NOMO-1 treated with DMSO at 0.1 percent for 48 hours (cell line): ENCODE data around the gene FEV.

ENCODE experiments used
- DNase-seq: peaks from one replicate; lab custom pipeline; 2025; ENCODE audit not compliant: unreplicated experiment; lab: John Stamatoyannopoulos, UW

FEV gene

DNA sequence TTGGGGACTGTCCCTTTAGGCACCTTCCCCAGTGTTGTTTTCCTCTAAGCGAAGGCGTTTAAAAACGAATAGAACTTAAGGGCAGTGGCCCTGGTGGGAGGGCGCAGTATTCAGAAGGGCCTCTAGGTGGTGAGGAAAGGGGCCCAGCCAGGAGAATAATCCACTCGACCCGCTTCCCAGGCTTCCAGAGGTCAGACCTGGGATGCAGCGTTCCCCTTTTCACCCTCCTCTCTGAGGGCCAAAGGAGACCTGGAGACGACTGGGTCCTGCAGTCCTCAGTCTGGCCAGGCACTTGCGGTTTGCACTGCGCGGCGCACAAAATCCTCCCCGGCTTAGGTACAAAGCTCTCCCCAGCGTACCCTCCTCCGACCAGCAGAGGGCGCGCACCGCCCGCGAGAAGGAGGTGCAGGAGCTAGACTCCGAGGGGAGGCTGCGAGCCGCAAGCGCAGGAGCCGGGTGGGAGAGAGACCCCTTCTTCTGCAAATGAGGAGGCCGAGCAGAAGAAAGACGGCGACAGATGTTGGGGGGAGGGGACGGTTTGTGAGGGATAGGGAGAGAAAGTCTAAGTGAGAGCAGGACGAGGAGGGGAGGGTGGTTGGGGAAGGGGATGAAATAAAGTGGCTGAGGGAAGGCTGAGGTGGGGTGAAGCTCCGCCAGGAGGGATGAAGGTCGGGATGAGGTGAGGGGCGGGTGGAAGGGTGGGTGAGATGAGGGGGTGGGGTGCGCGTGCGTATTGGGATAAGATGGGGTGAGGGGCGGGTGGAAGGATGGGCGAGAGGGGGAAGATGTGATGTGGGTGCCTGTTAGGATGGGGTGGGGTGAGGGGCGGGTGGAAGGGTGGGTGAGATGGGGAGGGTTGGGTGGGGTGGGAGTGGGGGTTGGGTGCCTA lies 4.9 kb downstream of the FEV start:
- DNase-seq, result peak; percentile 70

GRCh38 chr2:218975060-218975777 lies 9.8 kb downstream of the FEV start:
- DNase-seq, result no peak

GRCh38 chr2:218970894-218971293 lies 14.1 kb downstream of the FEV start:
- DNase-seq, result no peak

GRCh38 chr2:218964041-218964771 lies 20.8 kb downstream of the FEV start:
- no peak for DNase-seq

- DNase-seq, result no peak
Observed at GRCh38 chr2:218963601-218964000, 21.4 kb downstream of the FEV start.

DNA sequence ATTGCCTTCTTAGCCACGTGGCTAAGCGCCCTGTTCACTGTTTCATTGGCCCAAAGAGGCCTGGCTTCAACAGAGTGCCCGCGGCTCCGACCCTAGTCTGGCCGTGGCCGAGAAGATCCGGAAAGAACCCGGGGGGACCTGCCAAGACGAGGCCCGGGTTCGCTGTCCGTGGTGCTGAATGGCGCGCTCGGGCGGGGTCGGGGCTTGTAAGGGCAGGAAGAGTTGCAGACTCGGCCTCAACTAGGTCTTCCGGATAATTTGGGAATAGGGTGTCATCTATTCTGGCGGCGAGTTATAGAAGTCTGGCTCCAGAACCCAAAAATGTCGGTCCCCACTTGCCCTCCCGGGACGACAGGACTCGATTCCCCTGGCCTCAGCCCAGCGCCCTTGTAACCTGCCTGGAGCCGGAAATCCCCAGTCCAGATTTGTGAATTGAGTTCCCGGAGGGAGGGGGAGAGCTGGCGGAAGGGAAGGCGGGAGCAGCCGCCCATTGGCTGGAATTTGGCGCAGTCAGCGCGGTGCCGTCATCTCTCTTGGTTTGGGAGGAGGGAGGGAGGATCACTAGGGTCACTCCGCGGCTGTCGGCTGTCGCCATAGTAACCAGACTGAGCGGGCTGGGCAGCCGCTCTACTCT lies 22.0 kb downstream of the FEV start:
- no peak for DNase-seq

DNA sequence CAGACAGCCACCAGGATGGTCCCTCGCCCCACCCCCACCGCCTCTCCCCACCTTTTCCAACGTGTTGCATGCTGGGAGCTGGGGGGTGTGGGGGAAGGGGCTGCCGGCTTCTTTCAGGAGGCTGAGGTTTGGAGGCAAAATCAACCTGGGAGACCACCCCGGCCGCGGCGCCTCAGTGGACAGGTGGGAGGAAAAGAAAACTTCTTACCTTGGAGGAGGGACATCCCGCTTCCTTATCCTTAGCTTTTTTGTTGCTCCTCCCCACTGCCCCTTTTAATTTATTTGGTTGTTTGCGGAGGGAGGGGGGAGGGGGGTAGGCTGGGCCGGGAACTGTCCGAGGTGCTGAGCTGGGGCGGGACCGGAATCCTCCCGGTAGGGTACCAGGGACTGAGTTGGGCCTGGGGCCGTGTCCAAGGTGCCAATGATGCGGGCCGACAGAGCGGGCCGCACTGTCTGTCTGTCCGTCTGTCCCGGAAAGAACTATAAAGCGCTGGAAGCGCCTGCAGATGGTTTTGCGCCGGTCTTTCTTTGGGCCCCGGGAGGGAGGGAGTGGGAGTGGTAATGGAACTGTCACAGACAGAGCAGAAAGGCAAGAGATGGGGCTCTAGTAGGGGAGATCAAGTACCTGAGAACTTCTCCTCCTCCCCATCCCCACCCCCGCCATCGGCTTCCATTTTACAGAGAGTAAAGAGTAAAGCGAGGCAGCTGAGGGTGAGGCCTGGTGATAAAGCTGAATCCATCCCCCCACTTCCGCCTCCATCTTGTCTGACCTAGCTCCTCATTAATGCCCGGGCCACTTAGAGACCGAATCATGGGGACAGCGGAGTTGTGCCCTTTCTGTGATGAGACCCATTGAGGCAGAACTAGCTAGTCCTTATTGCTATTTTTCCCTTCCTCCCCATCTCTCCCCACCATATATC lies 23.1 kb downstream of the FEV start:
- DNase-seq, result no peak

- no peak for DNase-seq
Observed at GRCh38 chr2:218961229-218961628, 23.8 kb downstream of the FEV start.

DNA sequence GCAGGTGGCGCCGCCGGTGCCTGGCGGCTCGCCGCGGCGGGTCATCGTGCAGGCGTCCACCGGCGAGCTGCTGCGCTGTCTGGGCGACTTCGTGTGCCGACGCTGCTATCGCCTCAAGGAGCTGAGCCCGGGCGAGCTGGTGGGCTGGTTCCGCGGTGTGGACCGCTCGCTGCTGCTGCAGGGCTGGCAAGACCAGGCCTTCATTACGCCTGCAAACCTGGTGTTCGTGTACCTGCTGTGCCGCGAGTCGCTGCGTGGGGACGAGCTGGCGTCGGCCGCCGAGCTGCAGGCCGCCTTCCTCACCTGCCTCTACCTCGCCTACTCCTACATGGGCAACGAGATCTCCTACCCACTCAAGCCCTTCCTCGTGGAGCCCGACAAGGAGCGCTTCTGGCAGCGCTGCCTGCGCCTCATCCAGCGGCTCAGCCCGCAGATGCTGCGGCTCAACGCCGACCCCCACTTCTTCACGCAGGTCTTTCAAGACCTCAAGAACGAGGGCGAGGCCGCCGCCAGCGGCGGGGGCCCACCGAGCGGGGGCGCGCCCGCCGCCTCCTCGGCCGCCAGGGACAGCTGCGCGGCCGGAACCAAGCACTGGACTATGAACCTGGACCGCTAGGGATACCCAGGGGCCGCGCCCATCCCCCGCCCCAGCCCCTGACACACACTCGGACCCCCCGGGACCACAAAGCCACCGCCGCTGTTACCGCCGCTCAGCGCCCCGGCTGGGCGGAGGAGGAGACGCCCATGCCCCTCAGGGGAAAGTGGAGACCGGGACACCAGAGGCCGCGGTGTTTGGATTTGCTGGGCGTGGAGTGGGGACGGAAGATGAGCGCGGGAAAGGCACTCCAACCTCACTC lies 24.4 kb downstream of the FEV start:
- DNase-seq, result no peak

DNA sequence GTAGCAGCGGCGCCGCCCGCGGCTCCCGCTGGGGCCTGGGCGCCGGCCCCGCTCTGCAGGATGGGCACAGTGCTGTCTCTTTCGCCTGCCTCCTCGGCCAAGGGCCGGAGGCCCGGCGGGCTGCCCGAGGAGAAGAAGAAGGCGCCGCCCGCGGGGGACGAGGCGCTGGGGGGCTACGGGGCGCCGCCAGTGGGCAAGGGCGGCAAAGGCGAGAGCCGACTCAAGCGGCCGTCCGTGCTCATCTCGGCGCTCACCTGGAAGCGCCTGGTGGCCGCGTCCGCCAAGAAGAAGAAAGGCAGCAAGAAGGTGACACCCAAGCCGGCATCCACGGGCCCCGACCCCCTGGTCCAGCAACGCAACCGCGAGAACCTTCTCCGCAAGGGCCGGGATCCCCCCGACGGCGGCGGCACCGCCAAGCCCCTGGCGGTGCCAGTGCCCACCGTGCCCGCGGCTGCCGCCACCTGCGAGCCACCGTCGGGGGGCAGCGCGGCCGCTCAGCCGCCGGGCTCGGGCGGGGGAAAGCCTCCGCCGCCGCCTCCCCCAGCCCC lies 25.1 kb downstream of the FEV start:
- no peak for DNase-seq

GRCh38 chr2:218959141-218959731 lies 25.7 kb downstream of the FEV start, which contains the start of gene CDK5R2:
Gene CDK5R2 (plus strand): TSS chr2:218959666. CDS start chr2:218959821, 155 bp downstream.
- peak; percentile 76 for DNase-seq

GRCh38 chr2:218958276-218958675 lies 26.7 kb downstream of the FEV start:
- DNase-seq, result no peak

GRCh38 chr2:218957671-218958070 lies 27.3 kb downstream of the FEV start:
- DNase-seq, result no peak

GRCh38 chr2:218956039-218956438 lies 28.9 kb downstream of the FEV start:
- no peak for DNase-seq

DNA sequence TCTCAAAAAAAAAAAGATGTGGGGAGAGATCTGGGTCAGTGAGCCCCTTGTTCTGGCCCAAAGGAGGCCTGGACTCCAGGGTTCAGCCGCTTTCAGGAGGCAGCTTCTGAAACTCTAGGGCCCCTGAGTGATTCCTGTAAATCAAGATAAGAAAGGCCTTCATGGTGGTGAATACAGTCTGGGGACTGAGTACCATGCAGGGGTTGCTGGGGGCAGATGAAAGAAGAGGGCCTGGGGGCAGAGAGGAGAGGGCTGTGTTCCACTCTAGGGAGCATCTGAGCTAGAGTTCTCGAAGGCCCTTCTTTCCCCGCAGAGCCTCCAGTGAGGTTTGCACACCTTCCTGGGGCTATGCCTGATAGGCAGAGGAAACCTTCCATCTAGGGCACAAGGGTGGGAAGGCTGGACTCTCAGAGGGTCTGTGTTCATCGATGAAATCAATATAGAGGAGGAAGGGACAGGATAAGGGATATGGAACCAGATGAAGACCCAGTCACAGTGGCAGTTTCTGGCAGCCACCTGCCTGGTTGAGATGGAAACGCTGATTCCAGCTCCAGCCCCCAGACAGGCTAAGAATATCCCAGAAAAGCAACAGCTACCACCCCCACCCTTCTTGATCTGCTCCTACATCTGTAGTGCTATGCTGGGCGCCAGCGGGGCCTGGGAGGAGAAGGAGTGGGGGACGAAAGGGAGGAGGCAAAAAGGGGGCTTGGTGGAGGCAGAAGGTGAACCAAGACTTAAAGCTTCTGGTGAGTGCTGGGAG lies 30.3 kb downstream of the FEV start:
- DNase-seq, result no peak

DNA sequence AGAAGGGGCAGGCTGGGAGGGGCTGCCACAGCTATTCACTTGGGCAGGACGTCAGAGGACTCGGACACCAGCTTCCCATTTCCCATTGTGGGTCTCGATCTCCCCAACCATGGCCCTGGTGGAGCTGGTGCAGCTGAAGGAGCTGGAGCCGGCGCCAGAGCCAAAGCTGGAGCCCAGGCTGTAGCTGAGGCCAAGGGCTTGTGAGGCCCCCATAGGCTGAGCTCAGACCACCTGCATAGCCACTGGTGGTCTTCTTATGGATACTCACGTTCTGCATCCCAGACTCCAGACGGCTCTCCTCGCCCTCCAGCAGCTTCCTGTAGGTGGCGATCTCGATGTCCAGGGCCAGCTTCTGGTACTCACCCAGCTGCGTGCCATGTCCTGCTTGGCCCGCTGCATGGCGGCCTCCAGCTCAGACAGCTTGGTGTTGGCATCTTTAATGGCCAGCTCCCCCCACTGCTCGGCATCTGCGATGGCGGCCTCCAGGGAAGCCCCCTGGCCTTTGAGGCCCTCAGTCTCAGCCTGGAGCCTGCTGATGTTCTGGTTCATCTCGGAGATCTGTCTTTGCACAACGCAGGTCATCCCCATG lies 31.5 kb downstream of the FEV start:
- DNase-seq, result no peak

DNA sequence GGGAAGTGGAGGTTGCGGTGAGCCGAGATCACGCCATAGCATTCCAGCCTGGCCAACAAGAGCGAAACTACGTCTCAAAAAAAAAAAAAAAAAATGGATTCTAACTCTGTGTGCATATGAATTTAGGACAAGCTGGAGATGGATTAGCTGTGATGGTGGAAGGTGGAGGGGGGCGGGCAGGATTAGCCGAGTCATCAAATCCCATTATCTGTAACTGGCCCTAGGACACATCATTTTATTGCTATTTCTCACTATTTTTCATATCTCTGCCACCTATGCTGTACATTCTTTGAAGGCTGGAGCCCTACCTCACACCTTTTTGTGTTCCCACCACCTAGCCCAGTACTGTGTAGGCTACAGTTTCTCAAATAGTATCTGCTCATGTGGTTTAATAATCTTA lies 32.8 kb downstream of the FEV start:
- no peak for DNase-seq
